GM06990 (cell line): Measurements from ENCODE around the gene LELP1.

ENCODE experiments used
- DNase-seq: peaks from one replicate; pipeline ENCODE4 v3.0.0-alpha.2; 2011; ENCODE audit not compliant: insufficient read length; ENCODE audit errors: extremely low read depth
- H3K27me3 ChIP-seq: replicated peaks from 2 replicates; pipeline ENCODE4 v1.6.0; 2011; ENCODE audit warnings: low read length; ENCODE audit not compliant: control insufficient read depth, insufficient read depth
- H3K36me3 ChIP-seq: 2 replicates; pipeline ENCODE4 v1.5.1; 2011; ENCODE audit warnings: low read length; ENCODE audit not compliant: control insufficient read depth, insufficient read depth
- H3K4me3 ChIP-seq: replicated peaks from 2 replicates; pipeline ENCODE4 v1.5.1; 2011; ENCODE audit warnings: low read depth, mild to moderate bottlenecking, control low read depth, low read length
- TF ChIP-seq, protein P1 (sequence below): IDR thresholded peaks from 2 replicates; pipeline ENCODE4 v1.5.1; 2011; ENCODE audit warnings: low read length, control low read depth, mild to moderate bottlenecking, inconsistent platforms; ENCODE audit not compliant: insufficient read depth, poor library complexity, severe bottlenecking

LELP1 gene

DNA sequence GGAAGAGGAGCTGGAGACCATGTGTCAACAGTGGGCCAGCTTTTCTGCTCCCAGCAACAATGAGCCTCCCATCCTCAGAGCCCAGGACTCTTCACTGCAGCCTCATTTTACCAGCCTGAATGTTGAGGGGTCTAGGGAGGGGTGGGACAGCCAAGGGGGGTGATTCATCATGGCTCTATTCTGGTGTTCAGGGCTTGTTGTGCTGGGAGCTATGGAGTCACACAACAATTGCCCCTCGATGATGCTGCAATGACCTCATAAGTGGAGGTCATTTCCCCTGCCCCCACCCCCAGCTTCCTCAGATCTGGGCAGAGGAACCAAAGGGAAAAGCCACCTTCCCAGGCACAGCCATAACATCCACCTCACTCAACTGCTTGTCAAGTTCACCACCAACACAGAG is at the start of gene LELP1:
TSS of gene LELP1 (plus strand) at position 301 of the 400 bp plus-strand sequence. CDS start 1,278 bp downstream, outside the sequence.
- no peak for DNase-seq
- H3K4me3 ChIP-seq, result no peak within 1 kb of the TSS
- H3K36me3 ChIP-seq, result no peaks in the 10 kb centered on the region
- H3K27me3 ChIP-seq, result peaks cover 4% of the 10 kb centered on the region
- TF ChIP-seq, protein P1, sequence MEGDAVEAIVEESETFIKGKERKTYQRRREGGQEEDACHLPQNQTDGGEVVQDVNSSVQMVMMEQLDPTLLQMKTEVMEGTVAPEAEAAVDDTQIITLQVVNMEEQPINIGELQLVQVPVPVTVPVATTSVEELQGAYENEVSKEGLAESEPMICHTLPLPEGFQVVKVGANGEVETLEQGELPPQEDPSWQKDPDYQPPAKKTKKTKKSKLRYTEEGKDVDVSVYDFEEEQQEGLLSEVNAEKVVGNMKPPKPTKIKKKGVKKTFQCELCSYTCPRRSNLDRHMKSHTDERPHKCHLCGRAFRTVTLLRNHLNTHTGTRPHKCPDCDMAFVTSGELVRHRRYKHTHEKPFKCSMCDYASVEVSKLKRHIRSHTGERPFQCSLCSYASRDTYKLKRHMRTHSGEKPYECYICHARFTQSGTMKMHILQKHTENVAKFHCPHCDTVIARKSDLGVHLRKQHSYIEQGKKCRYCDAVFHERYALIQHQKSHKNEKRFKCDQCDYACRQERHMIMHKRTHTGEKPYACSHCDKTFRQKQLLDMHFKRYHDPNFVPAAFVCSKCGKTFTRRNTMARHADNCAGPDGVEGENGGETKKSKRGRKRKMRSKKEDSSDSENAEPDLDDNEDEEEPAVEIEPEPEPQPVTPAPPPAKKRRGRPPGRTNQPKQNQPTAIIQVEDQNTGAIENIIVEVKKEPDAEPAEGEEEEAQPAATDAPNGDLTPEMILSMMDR, result no peak

DNA sequence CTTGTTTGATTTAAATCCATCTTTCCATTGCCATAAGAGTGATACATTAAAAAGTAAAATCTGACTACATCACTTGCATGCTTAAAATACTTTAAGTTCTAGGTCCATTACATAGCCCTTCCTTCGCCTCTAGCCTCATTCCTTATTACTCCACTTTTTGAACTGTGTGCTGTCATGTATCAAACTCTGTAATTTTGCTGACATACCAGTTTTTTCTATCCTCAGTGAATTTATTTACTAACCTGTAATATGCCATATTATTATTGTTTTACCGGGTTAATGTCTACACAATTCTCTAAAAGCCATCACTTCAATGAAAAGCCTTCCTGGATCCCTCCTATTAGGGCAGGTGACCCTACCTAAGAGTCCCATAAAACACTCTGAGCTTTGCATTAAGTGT is 47.7 kb upstream of the LELP1 start:
- DNase-seq, result no peak
- TF ChIP-seq, protein P1, result no peak
- Histone ChIP-seq H3K4me3 (no peak overlapping the region), H3K36me3 (no peaks in the 10 kb centered on the region), H3K27me3 (no peaks in the 10 kb centered on the region)

DNA sequence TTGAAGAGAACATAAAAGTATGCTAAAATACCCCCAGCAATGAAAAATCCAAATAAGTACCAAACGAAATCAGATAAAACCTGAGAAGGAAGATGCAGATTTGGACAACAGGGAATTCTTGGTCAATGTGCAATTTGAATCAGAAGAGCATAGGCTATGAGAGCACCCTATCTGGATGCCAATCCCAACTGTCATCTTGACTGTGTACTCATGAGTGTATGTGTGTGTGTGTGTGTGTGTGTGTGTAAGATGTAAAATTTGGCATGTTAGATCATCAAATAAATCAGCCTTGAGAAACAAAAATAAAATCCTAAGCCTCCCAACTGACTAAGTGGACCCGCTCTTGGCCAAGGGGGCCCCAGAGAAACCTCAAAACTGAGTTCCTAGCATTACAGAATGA is 34.5 kb upstream of the LELP1 start:
- Histone ChIP-seq H3K4me3 (no peak overlapping the region), H3K27me3 (no peaks in the 10 kb centered on the region), H3K36me3 (no peaks in the 10 kb centered on the region)
- TF ChIP-seq, protein P1, result no peak
- DNase-seq, result no peak

DNA sequence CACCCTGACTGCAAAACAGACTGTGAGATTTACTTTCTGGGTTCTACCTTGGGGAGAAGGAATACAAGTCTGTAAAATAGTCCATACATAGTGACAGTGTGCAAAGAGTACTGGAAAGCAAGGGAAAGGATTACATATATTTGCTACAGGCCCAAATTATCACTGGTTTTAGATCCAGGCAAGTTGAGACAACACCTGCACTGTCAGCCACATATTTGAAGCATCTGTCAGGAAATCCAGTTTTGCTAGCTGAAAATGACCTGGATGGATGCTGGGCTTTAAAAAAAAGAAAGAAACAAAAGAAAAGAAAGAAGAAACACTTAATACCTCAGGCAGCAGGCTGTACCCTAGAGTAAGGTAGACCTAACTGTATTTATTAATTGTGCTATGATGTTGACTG is 28.6 kb upstream of the LELP1 start:
- TF ChIP-seq, protein P1, result no peak
- no peak overlapping the region for H3K4me3 ChIP-seq
- no peaks in the 10 kb centered on the region for H3K36me3 ChIP-seq
- no peak for DNase-seq
- H3K27me3 ChIP-seq, result no peaks in the 10 kb centered on the region

DNA sequence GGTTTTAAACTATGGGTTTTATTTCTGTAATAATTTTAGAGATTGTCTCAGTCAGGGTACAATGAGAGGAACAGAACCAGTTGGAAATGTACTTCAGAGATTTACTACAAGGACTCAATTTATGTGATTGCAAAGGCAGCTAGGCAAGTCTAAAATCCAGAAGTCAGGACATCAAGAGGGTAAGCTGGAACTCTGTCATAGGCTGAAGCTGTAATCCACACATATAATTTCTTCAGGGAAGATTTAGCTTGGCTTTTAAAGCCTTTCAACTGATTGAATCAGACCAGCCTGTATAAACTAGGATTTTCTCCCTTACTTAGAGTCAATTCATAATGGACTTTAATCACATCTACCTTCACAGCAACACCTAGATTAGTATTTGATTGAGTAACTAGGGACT is 24.3 kb upstream of the LELP1 start:
- no peaks in the 10 kb centered on the region for H3K27me3 ChIP-seq

More for the DNA sequence above, 24.3 kb upstream of the LELP1 start:
- DNase-seq, result no peak
- Histone ChIP-seq H3K36me3 (no peaks in the 10 kb centered on the region), H3K4me3 (no peak overlapping the region)
- TF ChIP-seq, protein P1, result no peak
